NCI-H2081 treated with DMSO at 0.1 percent for 48 hours (cell line): ENCODE results near the gene PRG2.
"Not testable (repeated sequence)": the region's sequence is repeated elsewhere in the genome, so short reads cannot be mapped to it uniquely, and the experiment has no call there.

Experiments used
- DNase-seq: peaks from one replicate; lab custom pipeline; 2025; lab: John Stamatoyannopoulos, UW

PRG2 gene

GRCh38 chr11:57419146-57419545, 28.7 kb upstream of the PRG2 start:
- no peak for DNase-seq

GRCh38 chr11:57418131-57418530, 27.7 kb upstream of the PRG2 start:
- DNase-seq = no peak

- DNase-seq = no peak
Observed at GRCh38 chr11:57417056-57417455, 26.6 kb upstream of the PRG2 start.

- no peak for DNase-seq
Observed at GRCh38 chr11:57416436-57416835, 26.0 kb upstream of the PRG2 start.

GRCh38 chr11:57414612-57415212, 24.3 kb upstream of the PRG2 start:
- no peak for DNase-seq

GRCh38 chr11:57413681-57414080, 23.2 kb upstream of the PRG2 start:
- no peak for DNase-seq

GRCh38 chr11:57410287-57410686, 19.8 kb upstream of the PRG2 start:
- DNase-seq = no peak

GRCh38 chr11:57409321-57410100, 19.1 kb upstream of the PRG2 start:
- DNase-seq = no peak

- DNase-seq = no peak
Observed at GRCh38 chr11:57408771-57409170, 18.3 kb upstream of the PRG2 start.

- DNase-seq = no peak
Observed at GRCh38 chr11:57407941-57408475, 17.6 kb upstream of the PRG2 start.

- DNase-seq = no peak
Observed at GRCh38 chr11:57407010-57407920, 16.8 kb upstream of the PRG2 start.

- no peak for DNase-seq
Observed at GRCh38 chr11:57406337-57406904, 16.0 kb upstream of the PRG2 start.

- no peak for DNase-seq
Observed at GRCh38 chr11:57405271-57405860, 14.9 kb upstream of the PRG2 start.

- no peak for DNase-seq
Observed at GRCh38 chr11:57403802-57404147, 13.3 kb upstream of the PRG2 start.

GRCh38 chr11:57403003-57403801, 12.8 kb upstream of the PRG2 start:
- not testable (repeated sequence) for DNase-seq

GRCh38 chr11:57402188-57403002, 11.9 kb upstream of the PRG2 start:
- no peak for DNase-seq

GRCh38 chr11:57399972-57400578, 9.6 kb upstream of the PRG2 start:
- no peak for DNase-seq

GRCh38 chr11:57399221-57399620, 8.8 kb upstream of the PRG2 start:
- DNase-seq = no peak

- no peak for DNase-seq
Observed at GRCh38 chr11:57397394-57397990, 7.0 kb upstream of the PRG2 start.
